Endodermal cell (in vitro differentiated cells): ENCODE results near the gene TSPAN11. TPM values are rescaled to one million over a fixed set of nuclear protein-coding genes. Genes with fewer than 3 reads are reported as not detected.
A peak's percentile ranks its signal among the peaks of the same experiment; 100 is the strongest.

Experiments used
- DNase-seq: peaks from one replicate; pipeline ENCODE4 v3.0.0-alpha.2; 2017
- H3K27ac ChIP-seq: 2 replicates; pipeline ENCODE4 v1.5.1; 2013; ENCODE audit warnings: mild to moderate bottlenecking, low read depth, low read length, moderate library complexity
- H3K27me3 ChIP-seq: 2 replicates; pipeline ENCODE4 v1.6.1; 2013; ENCODE audit warnings: mild to moderate bottlenecking, low read length, moderate library complexity; ENCODE audit not compliant: insufficient read depth, control insufficient read depth, poor library complexity, severe bottlenecking
- H3K36me3 ChIP-seq: 2 replicates; pipeline ENCODE4 v1.7.0; 2013; ENCODE audit warnings: mild to moderate bottlenecking, low read length, moderate library complexity; ENCODE audit not compliant: control insufficient read depth, insufficient read depth
- H3K4me1 ChIP-seq: one replicate; pipeline ENCODE4 v1.7.0; 2013; ENCODE audit warnings: low read length; ENCODE audit not compliant: control insufficient read depth, insufficient read depth
- H3K4me3 ChIP-seq: 2 replicates; pipeline ENCODE4 v1.5.1; 2013; ENCODE audit warnings: mild to moderate bottlenecking, low read length, moderate library complexity
- H3K9ac ChIP-seq: 2 replicates; pipeline ENCODE4 v1.6.1; 2013; ENCODE audit warnings: mild to moderate bottlenecking, low read length, moderate library complexity; ENCODE audit not compliant: poor library complexity, severe bottlenecking; ENCODE audit errors: extremely low read depth
- H3K9me3 ChIP-seq: 2 replicates; pipeline ENCODE4 v1.6.1; 2013; ENCODE audit warnings: mild to moderate bottlenecking, low read length, moderate library complexity; ENCODE audit not compliant: control insufficient read depth
- H3K27ac Mint-ChIP-seq: 2 replicates; pipeline ENCODE4 v1.8.0; 2020; ENCODE audit warnings: mixed read lengths
- H3K27me3 Mint-ChIP-seq: 2 replicates; pipeline ENCODE4 v1.8.0; 2021; ENCODE audit warnings: mild to moderate bottlenecking, mixed read lengths; ENCODE audit not compliant: insufficient read depth
- H3K36me3 Mint-ChIP-seq: 2 replicates; pipeline ENCODE4 v1.8.0; 2020; ENCODE audit warnings: low read depth, mixed read lengths
- H3K4me1 Mint-ChIP-seq: 2 replicates; pipeline ENCODE4 v1.8.0; 2020; ENCODE audit warnings: mixed read lengths
- H3K4me3 Mint-ChIP-seq: 2 replicates; pipeline ENCODE4 v1.8.0; 2020; ENCODE audit warnings: mild to moderate bottlenecking, moderate library complexity, mixed read lengths
- H3K9me3 Mint-ChIP-seq: 2 replicates; pipeline ENCODE4 v1.8.0; 2020; ENCODE audit warnings: mild to moderate bottlenecking, mixed read lengths
- WGBS, 2 experiments: methylation state at CpG; one replicate each; pipeline versions ENCODE4 v1.1.5 to v1.1.7; 2013; ENCODE audit warnings: missing lambda C conversion rate in 2 of 2, mixed read lengths in 1 of 2; ENCODE audit not compliant: insufficient coverage in 1 of 2, insufficient read length in 1 of 2; 5-methylcytosine and 5-hydroxymethylcytosine counted together
- total RNA-seq, 2 donors: library from RNA; stranded (reverse); fragmentation: NEBNext Ultra II Directional in 1 of 2; extraction: Animal tissue kit (Norgen Biotek cat#: 25700) in 1 of 2; gene quantifications; 2 replicates in 1 of 2; 3 replicates in 1 of 2; pipeline ENCODE4 v1.2.1, GENCODE V29; 2021
- TF ChIP-seq, protein P1 (sequence below): fragments of 200-600 bp; sonication (generic); conservative IDR thresholded peaks from 2 replicates; pipeline ENCODE4 v1.5.0; 2021; ENCODE audit warnings: antibody characterized with exemption, mild to moderate bottlenecking

TSPAN11 gene
- total RNA-seq, 2 donors from 2014 or later = 0.20 to 3.6 TPM

- Mint-ChIP-seq H3K4me1 (peaks cover 2% of the 10 kb centered on the region), H3K27ac (no peak overlapping the region), H3K9me3 (no peaks in the 10 kb centered on the region), H3K27me3 (no peaks in the 10 kb centered on the region), H3K36me3 (no peaks in the 10 kb centered on the region), H3K4me3 (no peak overlapping the region)
- no peak for DNase-seq
- no peak overlapping the region for H3K9ac ChIP-seq
- 85% methylated on average over 3 of the region's 3 CpGs; no CpG with 5 or more reads in 1 of the 2 experiments for WGBS, 2 experiments
- TF ChIP-seq, protein P1, sequence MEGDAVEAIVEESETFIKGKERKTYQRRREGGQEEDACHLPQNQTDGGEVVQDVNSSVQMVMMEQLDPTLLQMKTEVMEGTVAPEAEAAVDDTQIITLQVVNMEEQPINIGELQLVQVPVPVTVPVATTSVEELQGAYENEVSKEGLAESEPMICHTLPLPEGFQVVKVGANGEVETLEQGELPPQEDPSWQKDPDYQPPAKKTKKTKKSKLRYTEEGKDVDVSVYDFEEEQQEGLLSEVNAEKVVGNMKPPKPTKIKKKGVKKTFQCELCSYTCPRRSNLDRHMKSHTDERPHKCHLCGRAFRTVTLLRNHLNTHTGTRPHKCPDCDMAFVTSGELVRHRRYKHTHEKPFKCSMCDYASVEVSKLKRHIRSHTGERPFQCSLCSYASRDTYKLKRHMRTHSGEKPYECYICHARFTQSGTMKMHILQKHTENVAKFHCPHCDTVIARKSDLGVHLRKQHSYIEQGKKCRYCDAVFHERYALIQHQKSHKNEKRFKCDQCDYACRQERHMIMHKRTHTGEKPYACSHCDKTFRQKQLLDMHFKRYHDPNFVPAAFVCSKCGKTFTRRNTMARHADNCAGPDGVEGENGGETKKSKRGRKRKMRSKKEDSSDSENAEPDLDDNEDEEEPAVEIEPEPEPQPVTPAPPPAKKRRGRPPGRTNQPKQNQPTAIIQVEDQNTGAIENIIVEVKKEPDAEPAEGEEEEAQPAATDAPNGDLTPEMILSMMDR = peak; percentile 62
- no peaks in the 10 kb centered on the region for H3K9me3 ChIP-seq
- H3K27me3 ChIP-seq = no peaks in the 10 kb centered on the region
- no peak overlapping the region for H3K27ac ChIP-seq
- H3K4me1 ChIP-seq = peaks cover 3% of the 10 kb centered on the region
- no peaks in the 10 kb centered on the region for H3K36me3 ChIP-seq
- H3K4me3 ChIP-seq = no peak overlapping the region
These were observed 70.2 kb downstream of the TSPAN11 start for GRCh38 chr12:30996752-30997151.

GRCh38 chr12:30997685-30998440 lies 71.3 kb downstream of the TSPAN11 start:
- no peak for DNase-seq

DNA sequence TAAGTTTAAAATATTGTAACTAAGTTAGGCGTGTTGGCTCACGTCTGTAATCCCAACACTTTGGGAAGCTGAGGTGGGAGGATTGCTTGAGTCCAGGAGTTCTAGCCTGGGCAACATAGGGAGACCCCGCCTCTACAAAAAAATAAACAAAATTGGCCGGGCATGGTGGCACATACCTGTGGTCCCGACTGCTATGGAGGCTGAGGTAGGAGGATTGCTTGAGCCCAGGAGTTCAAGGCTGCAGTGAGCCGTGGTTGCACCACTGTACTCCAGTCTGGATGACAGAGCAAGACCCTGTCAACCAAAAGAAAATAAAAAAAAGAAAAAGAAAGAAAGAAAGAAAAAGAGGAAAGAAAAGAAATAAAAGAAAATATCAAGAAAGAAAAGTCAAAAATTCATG lies 72.5 kb downstream of the TSPAN11 start:
- peaks cover 2% of the 10 kb centered on the region for H3K4me1 Mint-ChIP-seq
- H3K4me1 ChIP-seq = peaks cover 3% of the 10 kb centered on the region

More at GRCh38 chr12:30997685-30998440, 71.3 kb downstream of the TSPAN11 start:
- H3K9me3 ChIP-seq = no peaks in the 10 kb centered on the region
- H3K27me3 ChIP-seq = no peaks in the 10 kb centered on the region
- no peaks in the 10 kb centered on the region for H3K9me3 Mint-ChIP-seq
- H3K4me1 ChIP-seq = peaks cover 3% of the 10 kb centered on the region
- H3K27ac ChIP-seq = no peak overlapping the region
- H3K27ac Mint-ChIP-seq = no peak overlapping the region
- H3K27me3 Mint-ChIP-seq = peaks cover under 1% of the 10 kb centered on the region
- TF ChIP-seq, protein P1 = no peak
- no peaks in the 10 kb centered on the region for H3K36me3 ChIP-seq
- 80 to 95% methylated on average over 4 to 7 of the region's 7 CpGs for WGBS, 2 experiments
- no peak overlapping the region for H3K4me3 ChIP-seq
- H3K9ac ChIP-seq = no peak overlapping the region
- no peak overlapping the region for H3K4me3 Mint-ChIP-seq
- H3K4me1 Mint-ChIP-seq = peaks cover 2% of the 10 kb centered on the region
- no peaks in the 10 kb centered on the region for H3K36me3 Mint-ChIP-seq

More for the DNA sequence above, 72.5 kb downstream of the TSPAN11 start:
- Histone ChIP-seq H3K4me3 (no peak overlapping the region), H3K27me3 (no peaks in the 10 kb centered on the region), H3K9me3 (no peaks in the 10 kb centered on the region), H3K36me3 (no peaks in the 10 kb centered on the region), H3K27ac (no peak overlapping the region), H3K9ac (no peak overlapping the region)
- no peaks in the 10 kb centered on the region for H3K9me3 Mint-ChIP-seq
- peaks cover 2% of the 10 kb centered on the region for H3K27me3 Mint-ChIP-seq
- no peak overlapping the region for H3K4me3 Mint-ChIP-seq
- no peaks in the 10 kb centered on the region for H3K36me3 Mint-ChIP-seq
- DNase-seq = no peak
- no peak overlapping the region for H3K27ac Mint-ChIP-seq
- WGBS, 2 experiments = 97 to 98% methylated on average over 5 to 6 of the region's 6 CpGs
- TF ChIP-seq, protein P1 = no peak
